LNCAP (cell line): ENCODE results near the gene ULK2.

Experiments used
- TF ChIP-seq, protein P1 (sequence below): fragments of 450-650 bp; IDR thresholded peaks from 2 replicates; pipeline ENCODE4 v1.5.1; 2017; ENCODE audit warnings: mild to moderate bottlenecking

The ULK2 gene

DNA sequence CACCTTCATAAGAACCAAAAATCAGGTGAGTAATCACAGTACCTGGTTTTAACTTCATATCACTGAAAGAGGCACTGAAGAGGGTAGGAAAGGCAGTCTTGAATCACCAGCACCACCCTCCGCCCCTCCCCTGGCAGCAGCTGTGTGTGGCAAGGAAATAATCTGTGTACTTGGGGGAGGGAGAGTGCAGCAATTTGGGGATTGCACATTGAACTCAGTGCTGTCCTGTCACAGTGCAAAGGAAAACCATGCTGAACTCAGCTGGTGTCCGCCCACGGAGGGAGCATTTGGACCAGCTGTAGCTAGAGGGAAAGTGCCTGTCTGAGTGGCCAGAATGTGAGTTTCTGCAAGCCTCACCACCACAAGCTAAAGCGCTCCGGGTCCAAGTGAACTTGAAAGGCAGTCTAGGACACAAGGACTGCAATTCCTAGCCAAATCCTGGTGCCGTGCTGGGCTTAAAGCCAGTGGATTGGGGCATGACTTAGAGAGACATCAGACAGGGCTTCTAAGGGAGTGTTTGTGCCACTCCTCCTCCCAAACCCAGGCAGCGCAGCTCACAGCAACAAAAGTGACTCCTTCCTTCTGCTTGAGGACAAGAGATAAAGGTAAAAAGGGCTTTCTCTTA lies 79.9 kb downstream of the ULK2 start:
- TF ChIP-seq, protein P1, sequence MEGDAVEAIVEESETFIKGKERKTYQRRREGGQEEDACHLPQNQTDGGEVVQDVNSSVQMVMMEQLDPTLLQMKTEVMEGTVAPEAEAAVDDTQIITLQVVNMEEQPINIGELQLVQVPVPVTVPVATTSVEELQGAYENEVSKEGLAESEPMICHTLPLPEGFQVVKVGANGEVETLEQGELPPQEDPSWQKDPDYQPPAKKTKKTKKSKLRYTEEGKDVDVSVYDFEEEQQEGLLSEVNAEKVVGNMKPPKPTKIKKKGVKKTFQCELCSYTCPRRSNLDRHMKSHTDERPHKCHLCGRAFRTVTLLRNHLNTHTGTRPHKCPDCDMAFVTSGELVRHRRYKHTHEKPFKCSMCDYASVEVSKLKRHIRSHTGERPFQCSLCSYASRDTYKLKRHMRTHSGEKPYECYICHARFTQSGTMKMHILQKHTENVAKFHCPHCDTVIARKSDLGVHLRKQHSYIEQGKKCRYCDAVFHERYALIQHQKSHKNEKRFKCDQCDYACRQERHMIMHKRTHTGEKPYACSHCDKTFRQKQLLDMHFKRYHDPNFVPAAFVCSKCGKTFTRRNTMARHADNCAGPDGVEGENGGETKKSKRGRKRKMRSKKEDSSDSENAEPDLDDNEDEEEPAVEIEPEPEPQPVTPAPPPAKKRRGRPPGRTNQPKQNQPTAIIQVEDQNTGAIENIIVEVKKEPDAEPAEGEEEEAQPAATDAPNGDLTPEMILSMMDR: no peak

DNA sequence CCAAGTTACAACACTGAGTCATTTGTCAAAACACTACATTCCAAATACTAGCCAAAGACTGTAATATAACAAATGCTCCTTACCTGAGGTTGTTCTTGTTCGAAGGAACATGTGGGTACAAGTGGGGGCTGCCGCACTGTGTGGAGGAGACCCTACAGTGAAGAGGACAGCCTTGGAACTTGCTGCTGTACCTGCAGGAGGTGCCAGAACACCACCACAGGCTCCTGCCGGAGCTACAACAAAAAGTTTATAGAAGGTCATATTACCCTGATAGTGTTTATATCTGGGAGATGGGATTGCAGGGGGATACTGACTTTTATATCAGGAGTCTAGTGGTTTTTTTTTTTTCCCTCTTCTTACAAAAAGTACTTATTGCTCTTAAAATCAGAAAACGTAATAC lies 81.9 kb downstream of the ULK2 start:
- TF ChIP-seq, protein P1: no peak

DNA sequence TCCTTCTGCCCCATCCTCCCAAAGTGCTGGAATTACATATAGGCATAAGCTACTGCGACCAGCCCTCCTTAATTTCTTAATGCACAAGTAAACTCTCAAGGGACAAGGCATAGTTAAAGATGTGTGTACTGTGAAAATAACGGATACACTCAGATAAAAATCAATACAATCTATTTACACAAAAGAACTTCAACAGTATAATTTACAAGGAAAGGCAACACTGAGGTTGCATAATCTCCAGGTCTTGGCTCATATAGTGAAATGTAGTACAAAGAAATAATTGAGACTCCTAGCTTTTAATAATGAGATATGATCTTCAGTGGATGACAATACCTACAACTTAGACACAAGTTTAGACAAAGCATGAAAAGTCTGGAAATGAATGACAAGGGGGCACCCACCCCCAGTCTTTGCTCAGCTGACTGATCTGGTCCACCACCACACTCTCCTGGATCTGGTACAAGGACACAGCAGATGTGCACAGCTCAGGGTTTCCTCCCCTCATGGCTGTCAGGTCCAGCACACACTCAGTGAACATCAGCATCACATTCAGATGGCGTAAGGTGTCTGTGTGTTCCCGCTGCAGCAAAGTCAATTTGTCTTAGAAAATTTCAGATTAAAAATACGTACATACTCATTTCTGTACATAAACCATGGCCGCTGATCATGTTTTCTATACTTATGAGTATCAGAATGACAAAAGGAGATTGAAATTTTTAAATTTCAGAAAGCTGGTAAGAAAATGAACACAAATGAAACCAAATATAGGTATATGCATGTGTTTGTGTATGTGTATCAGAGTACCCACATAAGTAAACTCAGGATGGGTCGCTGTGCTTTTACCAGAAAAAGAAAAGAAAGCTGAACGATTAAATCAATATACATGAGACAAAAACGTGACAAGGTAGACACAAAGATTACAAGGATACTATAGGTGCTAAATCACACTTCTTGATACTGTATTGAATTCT lies 86.0 kb downstream of the ULK2 start:
- TF ChIP-seq, protein P1: no peak

DNA sequence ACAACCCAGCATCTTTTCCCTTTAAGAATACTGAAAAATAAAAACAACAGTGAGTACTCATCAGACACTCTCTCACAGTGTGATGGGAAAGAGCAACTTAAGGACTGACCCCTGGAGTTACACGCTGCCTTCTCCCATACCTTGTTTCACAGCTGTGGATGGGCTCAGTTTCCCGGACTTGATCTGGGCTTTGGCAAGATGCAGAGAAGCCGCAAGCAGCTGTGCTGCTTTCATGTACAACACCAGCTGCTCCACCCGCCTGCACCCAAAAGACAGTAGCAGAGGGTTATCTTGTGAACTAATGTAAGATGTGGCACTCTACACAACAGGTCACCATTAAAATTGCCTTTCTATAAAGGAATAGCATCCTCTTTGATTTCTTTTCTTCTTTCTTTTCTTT lies 86.9 kb downstream of the ULK2 start:
- TF ChIP-seq, protein P1: no peak

DNA sequence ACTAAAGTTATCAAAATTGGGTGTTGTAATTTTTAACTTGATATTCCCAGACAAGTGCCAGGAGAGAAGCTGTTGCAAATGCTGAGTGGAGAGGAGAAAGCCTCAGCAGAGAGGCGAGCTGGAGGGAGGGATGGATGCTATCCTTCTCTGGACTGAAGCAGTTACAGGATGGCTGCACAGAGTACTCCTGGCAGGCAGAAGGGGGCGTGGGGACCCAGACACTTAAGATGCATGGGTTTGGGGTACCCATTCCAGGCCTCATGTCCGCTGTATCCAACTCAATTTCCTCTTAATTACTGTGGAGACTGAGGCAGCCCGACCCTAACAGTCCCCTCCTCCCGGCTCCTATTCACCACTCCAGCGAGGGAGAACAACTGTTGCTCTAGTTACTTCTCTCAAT lies 94.2 kb downstream of the ULK2 start:
- TF ChIP-seq, protein P1: no peak

DNA sequence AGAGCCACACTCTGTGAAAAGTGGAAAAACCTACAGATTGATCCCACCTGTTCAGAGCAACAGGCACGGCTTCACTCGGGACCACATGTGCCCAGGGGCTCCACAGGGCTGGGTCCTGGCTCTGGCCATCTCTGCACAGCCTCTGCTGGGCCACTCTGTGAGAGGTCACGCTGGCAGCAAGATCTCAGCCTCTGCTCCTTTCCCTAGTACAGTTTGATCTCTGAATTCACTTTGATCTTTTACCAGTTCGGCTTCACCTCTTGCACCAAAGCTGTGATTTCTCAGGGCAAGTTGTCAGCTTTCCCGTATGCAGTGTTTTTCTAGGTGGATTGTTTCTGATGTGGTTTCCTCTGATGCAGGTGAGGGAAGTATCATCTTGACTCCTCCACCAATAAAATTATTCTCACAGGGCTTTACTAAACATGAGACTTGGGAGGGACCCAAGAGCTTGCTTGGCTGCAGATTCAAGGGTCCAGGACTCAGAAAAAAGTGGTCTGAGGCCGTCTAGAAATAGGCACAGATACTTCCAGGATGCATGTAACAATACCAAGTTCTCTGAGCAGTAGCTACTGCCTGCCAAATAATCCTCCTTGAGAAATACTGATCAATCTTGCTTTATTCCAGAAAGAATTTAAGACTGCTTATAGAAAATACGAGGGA lies 95.6 kb downstream of the ULK2 start:
- TF ChIP-seq, protein P1: no peak

DNA sequence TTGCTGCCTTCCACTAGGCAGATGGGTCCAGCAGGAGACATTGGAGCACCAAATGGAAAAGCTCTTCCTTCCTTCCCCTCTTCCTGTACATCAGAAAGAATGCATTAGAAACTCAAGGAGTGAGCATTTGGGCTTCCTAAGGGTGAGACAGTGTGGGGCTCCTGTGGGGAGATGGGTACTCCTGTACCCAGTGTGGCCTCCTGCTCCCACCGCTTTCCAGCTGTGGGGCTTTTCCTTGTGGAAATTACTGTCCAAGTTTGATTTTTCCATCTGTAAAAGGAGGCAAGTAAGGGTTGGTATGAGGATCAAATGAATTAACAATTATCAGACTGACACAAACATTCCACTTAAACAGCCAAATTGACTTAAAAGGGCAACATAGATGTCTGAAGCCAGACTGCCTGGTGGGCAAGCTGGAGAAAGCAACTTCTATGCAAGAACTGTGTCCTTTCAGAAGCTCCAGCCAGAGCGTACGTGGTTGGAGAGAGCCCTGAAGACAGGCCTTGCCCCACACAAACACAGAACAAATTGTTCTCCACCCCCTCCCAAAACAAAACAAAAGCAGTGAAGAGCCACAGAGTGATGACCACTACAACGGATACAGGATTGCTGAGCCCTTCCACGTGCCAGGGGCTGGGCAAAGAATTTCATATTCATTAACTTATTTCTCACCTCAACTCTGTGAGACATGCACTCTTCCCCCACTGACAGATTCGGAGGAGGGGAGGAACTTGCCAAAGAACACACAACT lies 96.6 kb downstream of the ULK2 start:
- TF ChIP-seq, protein P1: no peak
